Dedifferentiated amniotic fluid mesenchymal stem cell (primary cell): ENCODE measurements around the gene GMDS.

Experiments
- DNase-seq: peaks from one replicate; pipeline ENCODE4 v3.0.0-alpha.2; 2016; ENCODE audit errors: extremely low spot score

Gene GMDS

GRCh38 chr6:1940381-1940780, 305.0 kb downstream of the GMDS start:
- DNase-seq = no peak

GRCh38 chr6:1933292-1933691, 312.1 kb downstream of the GMDS start:
- DNase-seq = no peak

GRCh38 chr6:1931817-1932216, 313.6 kb downstream of the GMDS start:
- no peak for DNase-seq

GRCh38 chr6:1930356-1930755, 315.0 kb downstream of the GMDS start:
- DNase-seq = peak; percentile 26

- no peak for DNase-seq
Measured at GRCh38 chr6:1929931-1930330, 315.5 kb downstream of the GMDS start.

- no peak for DNase-seq
Measured at GRCh38 chr6:1925743-1926430, 319.5 kb downstream of the GMDS start.

- no peak for DNase-seq
Measured at GRCh38 chr6:1923449-1923848, 322.0 kb downstream of the GMDS start.

- peak; percentile 17 for DNase-seq
Measured at GRCh38 chr6:1917626-1918371, 327.6 kb downstream of the GMDS start.

GRCh38 chr6:1916334-1917070, 328.9 kb downstream of the GMDS start:
- DNase-seq = peak; percentile 26

- DNase-seq = no peak
Measured at GRCh38 chr6:1915226-1915625, 330.2 kb downstream of the GMDS start.

GRCh38 chr6:1913577-1913976, 331.8 kb downstream of the GMDS start:
- no peak for DNase-seq

- no peak for DNase-seq
Measured at GRCh38 chr6:1912731-1913130, 332.7 kb downstream of the GMDS start.

GRCh38 chr6:1911474-1911873, 333.9 kb downstream of the GMDS start:
- DNase-seq = no peak

GRCh38 chr6:1910621-1911407, 334.6 kb downstream of the GMDS start:
- no peak for DNase-seq

GRCh38 chr6:1908784-1909183, 336.6 kb downstream of the GMDS start:
- no peak for DNase-seq

GRCh38 chr6:1906609-1907008, 338.8 kb downstream of the GMDS start:
- DNase-seq = no peak

- no peak for DNase-seq
Measured at GRCh38 chr6:1906014-1906413, 339.4 kb downstream of the GMDS start.

- no peak for DNase-seq
Measured at GRCh38 chr6:1904898-1905297, 340.5 kb downstream of the GMDS start.

- no peak for DNase-seq
Measured at GRCh38 chr6:1904466-1904799, 341.0 kb downstream of the GMDS start.

GRCh38 chr6:1903780-1904465, 341.5 kb downstream of the GMDS start:
- no peak for DNase-seq

- peak; percentile 45 for DNase-seq
Measured at GRCh38 chr6:1901556-1901955, 343.8 kb downstream of the GMDS start.

GRCh38 chr6:1896897-1897296, 348.5 kb downstream of the GMDS start:
- no peak for DNase-seq
